ENCODE results near the gene TBX2. TPM values are rescaled to one million over a fixed set of nuclear protein-coding genes. Genes with fewer than 3 reads are reported as not detected.

Gene TBX2
- total and polyA plus RNA-seq, 2 of the 4 experiments (the other 2 are of a cell fraction) = 20.1 to 64.1 TPM

DNA sequence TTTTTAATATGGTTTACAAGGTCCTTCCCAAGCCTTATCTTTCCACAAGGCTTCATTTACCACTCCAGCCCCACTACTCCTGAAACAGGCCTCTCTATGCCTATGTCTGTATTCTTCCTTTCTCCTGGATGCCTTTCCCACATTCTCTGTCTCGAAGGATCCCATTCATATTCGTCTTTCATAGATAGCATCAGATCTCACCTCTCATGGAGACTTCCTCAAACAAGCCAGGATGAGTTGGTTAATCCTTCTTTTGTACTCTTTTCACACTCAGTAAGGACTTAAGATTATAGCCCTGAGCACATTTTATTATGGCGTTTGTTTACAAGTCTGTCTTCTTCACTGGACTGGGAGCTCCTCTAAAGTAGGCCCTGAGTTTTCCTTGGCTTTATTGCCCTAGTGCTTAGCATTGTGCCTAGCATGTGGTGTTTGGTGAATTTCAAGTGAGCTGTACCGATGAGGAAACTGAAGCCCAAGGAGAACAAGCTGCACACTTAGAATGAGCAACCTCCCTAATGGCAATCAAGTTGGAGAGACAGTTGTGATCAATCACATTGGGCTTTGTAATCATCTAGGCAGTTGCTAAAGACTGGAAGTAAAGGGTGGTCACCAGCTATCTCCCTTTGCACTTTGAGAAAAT lies 42.6 kb downstream of the TBX2 start:
- no peaks in the 10 kb centered on the region for H3K79me1 ChIP-seq (ENCODE audit: low read depth in 1 of 2, low read length in 2 of 2)
- in situ Hi-C loops (cut with MboI; ENCODE audit: low sequenced_read_pairs) (no loop called here), intact Hi-C loops (cut with micrococcal nuclease) (no loop called here), dilution Hi-C loops (cut with HindIII; ENCODE audit: low sequenced_read_pairs, unreplicated experiment) (no loop called here)
- ATAC-seq (ENCODE audit: low read depth) (no peak), DNase-seq (no peak)
- CTCF ChIA-PET = interaction anchor here (0.6 kb wide), 1 partner anchor 532 kb away, joined by 3 read pairs; no protein-coding TSS in a partner anchor
- no peak overlapping the region for H3K9ac ChIP-seq (ENCODE audit: low read depth, low read length)
- POLR2A ChIA-PET (ENCODE audit: unreplicated experiment) = no interaction called here
- no peak overlapping the region for H2BK120ac ChIP-seq (ENCODE audit: low read depth, low read length)
- H2BK15ac ChIP-seq (ENCODE audit: low read depth, low read length) = no peak overlapping the region
- no peak overlapping the region for H3K4ac ChIP-seq (ENCODE audit: low read depth, low read length)
- no peak overlapping the region for H2AFZ ChIP-seq (replicated peaks; ENCODE audit: low read length, poor library complexity)
- H3K4me2 ChIP-seq (ENCODE audit: low read depth, low read length) = no peak overlapping the region
- H3K36me3 ChIP-seq (ENCODE audit: control insufficient read depth, insufficient read depth, low read length) = no peaks in the 10 kb centered on the region
- H3K23ac ChIP-seq (ENCODE audit: low read depth, low read length) = no peak overlapping the region
- H3K27ac ChIP-seq (ENCODE audit: insufficient read depth, low read length) = no peak overlapping the region
- H3K14ac ChIP-seq (replicated peaks; ENCODE audit: low read depth, low read length) = no peak overlapping the region
- H2BK20ac ChIP-seq (ENCODE audit: low read depth, low read length) = no peak overlapping the region
- no TSS peak for BruUV-seq (replicated peaks)
- peaks cover 20% of the 10 kb centered on the region for H3K27me3 ChIP-seq (ENCODE audit: control insufficient read depth, insufficient read depth, low read length)
- H2AK5ac ChIP-seq (ENCODE audit: low read depth, low read length) = no peak overlapping the region
- no peak overlapping the region for H4K8ac ChIP-seq (ENCODE audit: low read depth in 2 of 2, low read length in 2 of 2)
- H3K9me3 ChIP-seq (ENCODE audit: control insufficient read depth, insufficient read depth, low read length) = peaks cover 10% of the 10 kb centered on the region
- H2AK9ac ChIP-seq (replicated peaks; ENCODE audit: low read depth, low read length, poor library complexity) = no peak overlapping the region
- peaks cover 4% of the 10 kb centered on the region; the same call in 1 of the 2 replicates for H3K4me1 ChIP-seq (ENCODE audit: control insufficient read depth, insufficient read depth, low read length)
- no peaks in the 10 kb centered on the region for H4K20me1 ChIP-seq (ENCODE audit: insufficient read depth, low read length)
- H3K56ac ChIP-seq (ENCODE audit: extremely low read depth, insufficient read depth, low read length) = no peak overlapping the region
- WGBS, 2 experiments (ENCODE audit: extremely low coverage in 2 of 2, insufficient read length in 1 of 2) = no CpG with 5 or more reads among the region's 4 CpGs
- no peak overlapping the region for H4K91ac ChIP-seq (ENCODE audit: insufficient read depth, low read depth, low read length)
- TF ChIP-seq MXI1 (IDR thresholded peaks at IDR 0.05; ENCODE audit: borderline replicate concordance, low read depth, low read length) (no peak), MAZ (IDR thresholded peaks at IDR 0.05; ENCODE audit: borderline replicate concordance, low read depth, low read length) (no peak), FOS (IDR thresholded peaks at IDR 0.05; ENCODE audit: low read depth, low read length) (no peak), RFX5 (IDR thresholded peaks at IDR 0.05; ENCODE audit: low read depth, low read length) (no peak), RCOR1 (IDR thresholded peaks at IDR 0.05; ENCODE audit: insufficient replicate concordance, low read length) (no peak), POLR2A (IDR thresholded peaks at IDR 0.05; ENCODE audit: low read depth, low read length) (no peak), ELK1 (IDR thresholded peaks at IDR 0.05; ENCODE audit: borderline replicate concordance, low read depth, low read length) (no peak), NFE2L2 (IDR thresholded peaks at IDR 0.05; ENCODE audit: low read depth, low read length) (no peak), MAFK (IDR thresholded peaks at IDR 0.05; ENCODE audit: low read depth, low read length) (no peak), BHLHE40 (IDR thresholded peaks at IDR 0.05; ENCODE audit: low read depth, low read length) (no peak), RAD21 (IDR thresholded peaks at IDR 0.05; ENCODE audit: low read length) (no peak), CEBPB (IDR thresholded peaks at IDR 0.05; ENCODE audit: low read depth, low read length) (no peak), SMC3 (IDR thresholded peaks at IDR 0.05; ENCODE audit: low read depth, low read length) (no peak)
- TF ChIP-seq, protein P1, sequence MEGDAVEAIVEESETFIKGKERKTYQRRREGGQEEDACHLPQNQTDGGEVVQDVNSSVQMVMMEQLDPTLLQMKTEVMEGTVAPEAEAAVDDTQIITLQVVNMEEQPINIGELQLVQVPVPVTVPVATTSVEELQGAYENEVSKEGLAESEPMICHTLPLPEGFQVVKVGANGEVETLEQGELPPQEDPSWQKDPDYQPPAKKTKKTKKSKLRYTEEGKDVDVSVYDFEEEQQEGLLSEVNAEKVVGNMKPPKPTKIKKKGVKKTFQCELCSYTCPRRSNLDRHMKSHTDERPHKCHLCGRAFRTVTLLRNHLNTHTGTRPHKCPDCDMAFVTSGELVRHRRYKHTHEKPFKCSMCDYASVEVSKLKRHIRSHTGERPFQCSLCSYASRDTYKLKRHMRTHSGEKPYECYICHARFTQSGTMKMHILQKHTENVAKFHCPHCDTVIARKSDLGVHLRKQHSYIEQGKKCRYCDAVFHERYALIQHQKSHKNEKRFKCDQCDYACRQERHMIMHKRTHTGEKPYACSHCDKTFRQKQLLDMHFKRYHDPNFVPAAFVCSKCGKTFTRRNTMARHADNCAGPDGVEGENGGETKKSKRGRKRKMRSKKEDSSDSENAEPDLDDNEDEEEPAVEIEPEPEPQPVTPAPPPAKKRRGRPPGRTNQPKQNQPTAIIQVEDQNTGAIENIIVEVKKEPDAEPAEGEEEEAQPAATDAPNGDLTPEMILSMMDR (conservative IDR thresholded peaks at IDR 0.05; ENCODE audit: low read depth, low read length) = no peak
- TF ChIP-seq, protein P2, sequence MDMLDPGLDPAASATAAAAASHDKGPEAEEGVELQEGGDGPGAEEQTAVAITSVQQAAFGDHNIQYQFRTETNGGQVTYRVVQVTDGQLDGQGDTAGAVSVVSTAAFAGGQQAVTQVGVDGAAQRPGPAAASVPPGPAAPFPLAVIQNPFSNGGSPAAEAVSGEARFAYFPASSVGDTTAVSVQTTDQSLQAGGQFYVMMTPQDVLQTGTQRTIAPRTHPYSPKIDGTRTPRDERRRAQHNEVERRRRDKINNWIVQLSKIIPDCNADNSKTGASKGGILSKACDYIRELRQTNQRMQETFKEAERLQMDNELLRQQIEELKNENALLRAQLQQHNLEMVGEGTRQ (IDR thresholded peaks at IDR 0.05; ENCODE audit: low read depth, low read length) = no peak
- no peak overlapping the region for H3K4me3 ChIP-seq (ENCODE audit: insufficient read depth, low read depth, low read length)
- no peak overlapping the region for H2BK5ac ChIP-seq (ENCODE audit: low read depth, low read length, poor library complexity, severe bottlenecking)
- no peak overlapping the region for H4K5ac ChIP-seq (ENCODE audit: low read depth, low read length)
- no peak overlapping the region for H3K18ac ChIP-seq (ENCODE audit: low read depth, low read length)
- 0 out of 2 replicates have a peak, but pooled peaks cover 3% of the 10 kb centered on the region for H3K9me1 ChIP-seq (ENCODE audit: insufficient read depth, low read length)
